T-helper 22 cell (primary cell): Measurements from ENCODE around the gene NUP214.
"Not testable (repeated sequence)": the region's sequence is repeated elsewhere in the genome, so short reads cannot be mapped to it uniquely, and the experiment has no call there.

Experiments used
- DNase-seq: peaks from one replicate; pipeline ENCODE4 v3.0.0-alpha.2; 2020; ENCODE audit warnings: low read depth

Gene NUP214

DNA sequence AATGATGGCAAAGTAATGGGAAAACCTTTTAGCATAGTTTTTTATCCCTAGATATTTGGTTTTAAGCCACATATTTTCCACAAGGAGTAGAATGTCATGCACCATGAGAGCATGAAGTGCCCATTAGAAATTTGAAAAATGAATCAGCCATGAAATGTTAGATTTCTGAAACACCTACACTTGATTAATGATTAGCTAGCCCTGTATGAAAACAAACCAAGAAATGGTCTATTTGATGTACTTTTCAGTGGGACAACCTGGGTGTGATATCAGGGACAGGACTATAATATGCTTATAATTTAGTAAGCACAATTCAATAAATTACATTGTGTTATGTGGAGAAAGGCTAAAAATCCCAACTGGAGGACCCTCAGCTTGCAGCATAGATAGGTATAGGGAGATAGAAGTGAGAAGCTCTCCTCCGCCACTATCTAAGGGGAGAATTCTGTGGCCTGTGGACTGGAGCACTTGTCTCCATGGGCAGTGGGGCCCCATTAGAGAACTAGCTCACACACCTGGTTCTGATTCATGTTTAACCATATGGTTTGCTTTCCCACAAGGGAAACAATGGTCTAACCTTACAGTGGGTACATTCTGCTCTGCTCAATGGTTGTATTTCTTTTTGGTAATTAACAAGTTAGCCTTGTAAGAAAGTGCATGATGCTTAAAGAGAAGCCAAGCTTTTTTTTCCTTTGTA lies 35.2 kb downstream of the NUP214 start:
- DNase-seq, result no peak

DNA sequence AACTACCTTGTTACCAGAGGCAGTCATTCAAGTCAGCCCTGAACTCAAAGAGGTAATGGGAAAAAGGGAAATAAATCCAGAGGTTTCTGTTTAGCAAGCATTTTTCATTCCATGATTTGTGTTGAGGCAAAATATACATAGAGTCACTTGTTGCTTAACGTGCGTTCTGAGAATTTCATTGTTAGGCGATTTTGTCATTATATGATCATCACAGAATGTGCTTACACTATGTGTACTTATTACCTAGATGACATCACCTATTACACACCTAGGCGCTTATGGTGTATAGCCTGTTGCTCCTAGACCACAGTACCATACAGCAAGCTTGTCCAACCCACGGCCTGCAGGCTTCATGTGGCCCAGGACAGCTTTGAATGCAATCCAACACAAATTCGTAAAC lies 36.2 kb downstream of the NUP214 start:
- no peak for DNase-seq

DNA sequence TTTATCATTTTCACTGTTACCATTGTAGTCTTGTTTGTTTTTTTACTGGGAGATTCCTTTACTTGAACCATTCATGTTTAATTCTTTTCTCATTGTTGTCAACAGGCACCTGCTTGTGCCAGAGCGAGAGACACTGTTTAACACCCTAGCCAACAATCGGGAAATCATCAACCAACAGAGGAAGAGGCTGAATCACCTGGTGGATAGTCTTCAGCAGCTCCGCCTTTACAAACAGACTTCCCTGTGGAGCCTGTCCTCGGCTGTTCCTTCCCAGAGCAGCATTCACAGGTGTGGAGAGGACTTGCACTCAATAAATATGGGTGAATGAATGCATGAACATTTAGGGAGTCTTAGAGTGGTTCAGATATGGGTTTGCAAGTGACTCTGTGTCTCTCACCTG lies 37.5 kb downstream of the NUP214 start:
- DNase-seq, result no peak

DNA sequence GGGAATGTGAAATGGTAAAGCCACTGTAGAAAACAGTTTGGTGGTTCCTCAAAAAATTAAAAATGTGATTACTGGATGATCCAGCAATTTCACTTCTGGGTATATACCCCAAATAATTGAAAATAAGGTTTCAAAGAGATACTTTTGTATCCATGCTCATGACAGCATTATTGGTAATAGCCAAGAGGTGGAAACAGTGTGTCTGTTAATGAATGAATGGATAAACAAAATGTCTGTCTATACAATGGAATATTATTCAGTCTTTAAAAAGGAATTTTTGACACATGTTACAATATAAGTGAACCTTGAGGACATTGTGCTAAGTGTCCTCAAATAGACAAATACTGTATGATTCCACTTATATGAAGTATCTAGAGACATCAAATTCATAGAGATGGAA lies 40.1 kb downstream of the NUP214 start:
- no peak for DNase-seq

DNA sequence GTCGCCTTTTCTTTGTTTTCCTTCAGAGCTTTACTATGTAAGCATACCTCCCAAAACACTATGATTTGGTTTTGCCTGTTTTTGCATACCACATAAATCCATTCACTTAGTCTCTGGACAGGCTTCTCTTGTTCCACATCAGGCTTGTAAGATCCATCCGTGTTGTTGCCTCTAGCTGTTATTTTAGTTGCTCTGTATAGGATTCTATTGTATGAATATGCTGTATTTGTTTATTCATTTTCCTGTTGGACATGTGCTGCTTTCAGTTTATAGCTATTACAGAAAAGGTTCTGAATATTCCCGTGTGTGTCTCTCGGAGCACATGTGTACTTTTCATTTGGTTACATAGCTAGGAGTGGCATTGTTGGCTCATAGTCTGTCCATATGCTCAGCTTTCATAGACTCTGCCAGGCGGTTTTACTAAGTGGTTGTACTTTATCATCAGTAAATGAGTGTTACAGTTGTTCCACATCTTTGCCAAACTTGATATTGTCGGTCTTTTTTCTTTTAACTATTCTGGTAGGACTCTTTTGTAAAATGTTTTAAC lies 41.8 kb downstream of the NUP214 start:
- no peak for DNase-seq

DNA sequence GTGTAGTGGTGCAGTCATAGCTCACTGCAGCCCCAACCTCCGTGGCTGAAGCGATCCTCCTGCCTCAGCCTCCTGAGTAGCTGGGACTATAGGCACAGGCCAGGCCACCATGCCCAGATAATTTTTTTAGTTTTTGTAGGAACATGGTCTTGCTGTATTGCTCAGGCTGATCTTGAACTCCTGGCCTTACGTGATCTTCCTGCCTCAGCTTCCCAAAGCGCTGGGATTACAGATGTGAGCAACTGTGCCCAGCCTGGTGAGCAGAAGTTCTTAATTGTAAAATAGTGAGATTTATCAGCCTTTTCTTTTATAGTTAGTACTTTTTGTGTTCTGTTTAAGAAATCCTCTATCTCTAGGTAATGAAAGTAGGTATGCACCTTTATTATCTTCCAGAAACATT lies 42.5 kb downstream of the NUP214 start:
- no peak for DNase-seq

DNA sequence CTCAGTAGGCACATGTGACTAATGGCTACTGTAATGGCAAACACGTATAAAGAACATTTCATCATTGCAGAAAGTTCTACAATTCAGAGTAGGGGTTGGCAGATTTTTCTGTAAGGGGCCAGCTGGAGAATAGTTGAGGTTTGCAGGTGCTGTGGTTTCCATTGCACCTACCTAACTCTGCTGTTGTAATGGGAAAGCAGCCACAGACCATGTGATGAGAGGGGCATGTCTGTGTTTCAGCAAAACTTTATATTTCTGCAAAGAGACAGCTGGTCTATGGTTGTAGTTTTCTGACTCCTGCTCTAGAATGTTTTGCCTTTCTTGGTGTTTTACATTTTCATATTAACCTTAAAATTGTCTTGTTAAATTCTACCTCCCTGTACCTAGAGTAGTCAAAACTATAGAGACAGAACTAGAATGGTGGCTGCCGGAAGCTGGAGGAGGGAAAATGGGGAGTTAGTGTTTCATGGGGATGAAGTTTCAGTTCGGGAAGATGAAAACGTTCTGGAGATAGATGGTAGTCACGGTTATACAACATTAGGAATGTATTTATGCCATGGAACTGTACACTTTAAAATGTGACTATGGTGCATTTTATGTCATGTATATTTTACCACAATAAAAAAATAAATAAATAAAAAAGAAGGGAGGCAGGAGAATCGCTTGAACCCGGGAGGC lies 44.3 kb downstream of the NUP214 start:
- DNase-seq, result no peak

DNA sequence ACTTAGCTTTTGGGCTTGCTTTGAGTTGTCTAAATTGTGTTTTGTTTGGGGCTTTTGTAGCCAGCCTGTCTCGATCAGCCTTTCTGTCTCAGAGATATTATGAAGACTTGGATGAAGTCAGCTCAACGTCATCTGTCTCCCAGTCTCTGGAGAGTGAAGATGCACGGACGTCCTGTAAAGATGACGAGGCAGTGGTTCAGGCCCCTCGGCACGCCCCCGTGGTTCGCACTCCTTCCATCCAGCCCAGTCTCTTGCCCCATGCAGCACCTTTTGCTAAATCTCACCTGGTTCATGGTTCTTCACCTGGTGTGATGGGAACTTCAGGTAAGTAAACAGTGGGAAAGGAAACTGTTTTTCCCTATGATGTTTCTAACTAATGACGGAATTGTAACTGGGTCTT lies 48.6 kb downstream of the NUP214 start:
- no peak for DNase-seq

DNA sequence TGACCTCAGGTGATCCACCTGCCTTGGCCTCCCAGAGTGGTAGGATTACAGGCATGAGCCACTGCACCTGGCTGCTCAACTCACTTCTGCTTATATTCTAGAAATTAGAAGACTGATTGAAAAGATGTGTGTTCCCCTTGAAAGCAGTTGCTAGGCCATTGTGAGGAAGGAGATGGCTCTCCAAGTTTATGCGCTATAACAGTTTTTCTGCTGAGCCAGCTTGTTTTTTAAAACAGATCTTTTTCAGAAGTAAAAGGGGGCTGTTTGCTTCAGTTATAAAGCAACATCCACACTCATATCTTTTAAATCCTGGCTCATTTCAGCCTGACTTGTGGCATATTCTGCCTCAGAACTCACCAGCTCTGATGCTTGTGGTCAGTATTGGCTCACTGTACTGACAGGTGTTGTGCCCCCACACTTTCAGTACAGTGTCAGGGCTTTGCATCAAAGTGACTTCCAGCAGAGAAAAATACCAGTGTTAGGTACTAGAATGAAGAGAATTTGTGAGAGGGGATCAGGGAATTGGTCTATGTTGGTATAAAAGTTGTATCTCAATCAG lies 49.4 kb downstream of the NUP214 start:
- no peak for DNase-seq

DNA sequence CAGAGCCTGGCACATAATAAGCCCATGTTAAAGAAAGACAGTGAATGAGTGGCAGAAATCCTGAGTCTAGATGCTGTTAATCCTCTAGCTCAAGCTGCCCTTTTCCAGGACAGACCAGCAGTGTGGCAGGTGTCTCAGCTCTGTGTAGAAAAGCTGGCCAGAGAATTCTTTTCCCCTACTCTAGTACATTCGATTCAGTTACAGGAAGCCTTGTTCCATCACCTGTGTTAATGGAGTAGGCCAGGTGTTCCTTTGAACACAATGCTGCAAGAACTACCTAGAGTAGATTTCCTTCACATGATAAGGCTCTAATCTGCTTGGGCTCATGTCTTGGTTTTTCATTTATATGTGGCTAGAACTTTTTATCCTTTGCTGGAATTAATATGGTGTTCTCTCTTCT lies 52.5 kb downstream of the NUP214 start:
- DNase-seq, result no peak

DNA sequence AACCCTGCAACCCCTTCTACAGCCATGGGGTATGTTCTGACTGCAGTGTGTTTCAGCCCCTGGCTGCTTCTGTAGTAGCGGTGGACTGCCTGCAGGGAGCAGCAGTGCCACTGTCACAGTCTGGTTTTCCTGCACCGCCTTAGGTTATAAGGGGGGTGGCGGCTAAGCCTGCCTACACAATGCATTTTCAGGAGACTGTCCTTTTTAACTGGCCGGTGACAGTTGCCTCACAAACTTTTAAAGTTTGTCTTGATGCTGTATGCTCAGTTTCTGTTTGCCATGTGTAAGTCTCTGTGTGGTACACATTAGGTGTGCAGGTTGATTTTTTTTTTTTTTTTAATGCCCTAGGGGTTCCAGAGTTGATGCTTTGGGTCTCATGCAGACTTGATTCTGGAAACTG lies 53.0 kb downstream of the NUP214 start:
- DNase-seq, result peak; percentile 38

DNA sequence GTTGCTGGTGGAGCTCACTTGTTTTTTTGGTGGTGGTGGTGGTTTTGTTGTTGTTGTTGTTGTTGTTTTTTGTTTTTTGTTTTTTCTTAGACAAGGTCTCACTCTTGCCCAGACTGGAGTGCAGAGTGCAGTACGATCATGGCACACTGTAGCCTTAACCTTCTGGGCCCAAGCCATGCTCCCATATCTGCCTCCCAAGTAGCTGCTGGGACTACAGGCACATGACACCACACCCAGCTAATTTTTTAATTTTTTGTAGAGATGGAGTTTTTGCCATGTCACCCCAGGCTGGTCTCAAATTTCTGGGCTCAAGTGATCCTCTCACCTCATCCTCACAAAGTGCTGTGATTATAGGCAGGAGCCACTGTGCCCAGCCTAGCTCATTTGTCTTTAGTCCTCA lies 53.5 kb downstream of the NUP214 start:
- no peak for DNase-seq

DNA sequence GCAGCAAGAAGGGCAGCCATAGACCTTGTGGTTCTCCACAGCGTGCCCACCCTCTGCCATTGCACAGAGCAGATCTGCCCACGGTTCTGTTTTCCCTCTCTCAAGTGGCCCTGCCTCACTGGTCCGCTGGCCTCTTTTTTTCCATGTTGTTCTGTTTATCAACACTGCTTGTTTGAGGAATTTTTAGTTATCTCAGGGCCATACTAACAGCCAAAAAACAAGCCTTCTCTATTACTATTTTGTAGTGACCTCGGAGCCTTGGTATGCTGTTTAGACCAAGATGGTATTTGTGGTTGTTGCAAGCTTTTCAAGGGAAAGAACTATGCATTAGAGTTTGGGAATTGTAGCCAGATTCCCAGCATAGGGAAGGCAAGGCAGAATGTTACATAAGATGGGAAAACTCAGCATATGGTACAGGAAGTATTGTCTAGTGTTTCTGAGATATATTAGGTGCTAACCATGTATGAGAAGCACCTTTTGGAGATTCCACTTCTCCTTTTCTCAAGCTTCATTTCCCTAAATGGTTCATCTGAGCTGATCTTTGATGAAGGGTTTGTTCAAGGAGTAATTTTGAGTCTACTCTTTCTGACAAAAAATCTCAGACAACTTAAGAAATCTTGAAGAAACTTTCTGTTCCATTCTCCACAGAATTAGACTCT lies 54.3 kb downstream of the NUP214 start:
- no peak for DNase-seq

DNA sequence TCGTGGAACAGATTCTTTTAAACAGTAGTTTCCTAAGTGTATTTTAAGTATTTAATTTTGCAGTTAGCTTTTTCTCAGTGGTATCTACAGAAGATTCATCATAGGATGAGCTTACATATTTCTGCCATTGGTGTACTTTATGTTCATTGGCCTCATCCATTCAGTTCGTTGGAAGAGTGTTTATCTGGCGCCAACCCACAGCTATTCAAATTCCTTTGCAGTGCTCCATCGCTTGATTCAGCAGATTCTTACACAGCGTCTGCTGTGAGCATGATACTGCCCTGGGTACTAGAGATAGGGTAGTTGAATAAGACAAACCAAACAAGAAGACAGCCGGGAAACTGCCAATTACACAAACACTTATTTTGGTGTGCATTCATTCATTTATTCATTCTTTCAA lies 55.1 kb downstream of the NUP214 start:
- DNase-seq, result no peak

DNA sequence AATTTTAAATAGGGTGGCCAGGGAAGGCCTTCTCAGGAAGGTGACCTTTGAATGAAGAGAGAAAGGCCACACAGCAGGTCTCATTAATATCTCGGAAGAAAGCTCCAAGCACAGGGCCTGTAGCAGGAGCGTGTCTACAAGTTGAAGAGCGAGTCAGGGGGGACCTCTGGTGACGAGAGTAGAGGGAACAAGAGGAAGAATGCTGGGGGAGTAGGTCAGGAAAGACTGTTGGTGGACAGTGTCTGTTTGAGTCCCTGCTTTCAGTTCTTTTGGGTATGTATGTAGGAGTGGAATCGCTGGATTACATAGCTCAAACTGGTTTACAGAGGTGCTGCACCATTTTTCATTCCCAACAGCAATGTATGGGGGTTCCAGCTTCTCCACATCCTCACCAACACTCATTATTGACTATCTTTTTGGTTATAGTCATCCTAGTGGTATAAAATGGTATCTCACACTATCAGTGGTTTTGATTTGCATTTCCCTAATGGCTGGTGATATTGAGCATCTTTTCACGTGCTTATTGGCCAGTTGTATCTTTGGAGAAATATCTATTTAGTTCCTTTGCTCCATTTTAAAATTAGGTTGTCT lies 55.8 kb downstream of the NUP214 start:
- DNase-seq, result no peak

DNA sequence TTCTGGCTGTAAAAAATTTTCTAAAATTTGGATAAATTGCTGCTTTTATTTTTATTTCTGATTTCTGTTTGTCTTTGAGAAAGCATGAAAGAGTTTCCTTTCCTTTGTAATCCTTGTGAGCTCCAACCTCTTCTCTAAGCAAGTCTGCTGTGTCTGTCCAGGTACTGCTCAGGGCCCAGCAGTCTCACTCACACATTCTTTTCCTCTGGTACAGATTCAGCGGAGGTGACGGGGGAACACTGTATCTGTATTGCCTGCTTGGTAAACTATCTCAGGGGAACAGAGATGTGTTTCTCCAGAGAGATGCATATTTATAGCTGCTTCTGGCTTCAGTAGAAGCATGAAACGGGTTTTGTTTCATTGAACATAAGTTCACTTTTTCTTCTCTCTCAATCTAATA lies 60.5 kb downstream of the NUP214 start:
- no peak for DNase-seq

DNA sequence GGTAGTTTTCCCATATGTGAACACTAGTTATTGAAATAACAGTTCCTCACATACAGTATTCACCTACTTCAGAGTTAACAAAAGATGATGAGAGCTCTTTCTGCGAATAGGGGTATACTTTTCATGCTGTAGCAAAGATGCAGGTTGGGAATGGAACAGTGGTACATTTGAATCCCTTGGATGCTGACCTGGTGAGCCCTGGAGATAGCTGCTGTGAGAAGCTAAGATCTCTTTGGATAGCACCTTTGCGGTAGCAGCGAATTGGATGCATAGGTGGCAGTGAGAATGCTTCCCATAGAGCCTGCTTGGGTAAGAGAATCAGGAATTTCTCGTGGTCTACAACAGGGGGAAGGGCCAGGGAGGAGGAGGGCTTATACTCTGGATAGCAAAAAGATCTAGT lies 61.2 kb downstream of the NUP214 start:
- no peak for DNase-seq

DNA sequence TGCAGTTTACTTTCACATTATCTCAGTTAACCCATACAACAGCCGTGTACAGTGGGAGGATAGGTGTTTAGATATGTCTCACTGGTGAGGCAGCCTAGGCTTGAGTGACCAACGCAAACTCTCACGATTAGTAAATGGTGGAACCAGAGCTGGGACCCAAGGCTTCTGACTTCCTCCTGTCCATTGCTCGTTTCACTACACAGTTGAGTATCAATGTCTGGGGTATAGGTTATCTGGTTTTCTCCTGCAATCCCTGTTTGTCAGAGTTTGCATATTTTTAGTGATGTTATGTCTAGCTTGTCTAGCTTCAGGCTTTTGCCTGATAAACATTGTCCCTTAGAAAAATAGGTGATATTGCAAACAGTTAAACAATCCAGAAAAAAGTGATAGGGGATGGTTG lies 62.6 kb downstream of the NUP214 start:
- no peak for DNase-seq

DNA sequence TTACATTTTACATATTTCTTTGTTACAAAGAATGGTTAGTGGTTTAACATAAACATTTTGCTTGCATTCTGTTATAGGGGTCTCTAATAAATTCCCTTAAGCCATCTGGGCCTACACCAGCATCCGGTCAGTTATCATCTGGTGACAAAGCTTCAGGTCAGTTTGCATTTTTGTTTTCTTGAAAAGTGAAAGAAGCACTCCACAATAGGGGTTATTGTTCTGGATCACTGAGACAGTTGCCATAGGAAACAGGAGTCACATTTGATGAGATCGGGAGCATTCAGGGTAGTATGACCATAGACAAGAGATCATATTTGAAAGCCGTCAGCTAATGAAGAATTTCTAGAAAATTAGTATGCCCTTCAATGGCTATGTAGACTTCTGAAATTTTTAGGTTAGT lies 63.6 kb downstream of the NUP214 start:
- no peak for DNase-seq

DNA sequence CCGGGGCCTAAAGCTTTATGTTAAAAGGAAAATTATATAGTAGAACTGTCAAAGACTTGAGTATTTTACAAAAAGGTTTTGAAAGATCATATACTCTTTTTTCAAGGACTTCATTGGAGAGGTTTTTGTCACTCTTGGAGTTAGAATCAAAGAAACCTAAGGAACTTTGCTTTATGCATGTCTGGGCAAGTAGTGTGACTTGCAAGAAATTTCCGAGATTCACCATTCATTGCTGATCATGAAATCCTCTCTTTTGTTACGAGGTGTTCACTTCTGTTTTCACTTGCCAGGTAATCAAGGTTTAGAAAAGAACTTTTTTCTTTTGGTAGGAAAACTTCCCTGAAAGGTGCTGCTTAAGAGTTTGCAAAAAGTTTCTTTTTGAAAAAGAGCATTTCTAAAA lies 64.8 kb downstream of the NUP214 start:
- no peak for DNase-seq

DNA sequence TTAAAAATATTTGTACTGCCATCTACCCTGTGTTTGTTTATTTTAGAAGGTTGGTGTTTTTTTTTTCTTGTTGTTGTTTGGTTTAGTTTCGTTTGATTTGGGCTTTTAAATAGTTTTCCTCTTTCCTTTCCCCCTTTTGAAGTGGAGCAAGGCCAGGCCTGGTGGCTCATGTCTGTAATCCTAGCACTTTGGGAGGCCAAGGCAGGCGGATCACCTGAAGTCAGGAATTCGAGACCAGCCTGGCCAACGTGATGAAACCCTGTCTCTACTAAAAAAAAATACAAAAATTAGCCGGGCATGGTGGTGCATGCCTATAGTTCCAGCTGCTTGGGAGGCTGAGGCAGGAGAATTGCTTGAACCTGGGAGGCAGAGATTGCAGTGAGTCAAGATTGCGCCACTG lies 65.6 kb downstream of the NUP214 start:
- not testable (repeated sequence) for DNase-seq

DNA sequence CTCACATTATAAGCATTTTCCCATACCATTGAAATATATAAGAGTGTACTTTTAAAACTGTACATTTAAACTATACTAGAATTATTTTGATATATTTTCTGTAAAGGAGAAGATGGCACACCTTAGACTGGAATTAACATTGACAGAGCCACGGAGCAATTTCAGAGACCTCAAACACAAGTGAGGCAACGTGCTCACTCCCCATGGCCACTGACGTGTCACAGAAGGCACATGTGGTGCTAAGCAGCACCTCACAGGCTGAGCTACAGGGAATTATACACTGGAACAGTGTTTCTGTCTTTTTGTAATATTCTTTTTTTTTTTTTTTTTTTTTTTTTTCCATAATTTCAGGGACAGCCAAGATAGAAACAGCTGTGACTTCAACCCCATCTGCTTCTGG lies 66.5 kb downstream of the NUP214 start:
- no peak for DNase-seq

DNA sequence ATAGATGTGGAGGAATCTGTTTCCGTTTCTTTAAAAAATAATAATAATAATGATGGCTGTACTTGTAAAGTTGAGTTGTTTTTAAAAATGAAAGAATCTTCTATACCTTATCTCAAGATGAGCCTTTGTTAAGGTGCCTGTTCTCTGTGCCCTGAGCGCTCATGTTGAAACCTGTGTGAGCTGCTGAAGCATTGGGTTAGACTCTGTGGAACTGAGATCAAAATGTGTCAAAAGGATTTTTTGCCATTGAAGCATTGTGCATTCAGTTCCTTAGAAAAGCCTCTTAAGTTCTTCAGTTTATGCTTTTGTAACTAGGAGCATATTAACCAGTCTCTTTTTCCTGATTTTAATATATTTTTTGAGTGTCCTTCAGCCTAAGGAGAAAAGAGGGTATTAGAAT lies 67.7 kb downstream of the NUP214 start:
- DNase-seq, result no peak
